Measurements from ENCODE around the gene CST11.

The CST11 gene

GRCh38 chr20:23453549-23454543 is 1.2 kb upstream of the CST11 start:
- DNase-seq (ENCODE audit: low read depth in 2 of 2) = no peak

GRCh38 chr20:23451956-23452487 is 654 bp downstream of the CST11 start:
- no peak for DNase-seq (ENCODE audit: low read depth in 2 of 2)

GRCh38 chr20:23450877-23451276 is 1.8 kb downstream of the CST11 start:
- no peak for DNase-seq (ENCODE audit: low read depth in 2 of 2)

- DNase-seq (ENCODE audit: low read depth in 2 of 2) = no peak
Observed at GRCh38 chr20:23449421-23449820, 3.3 kb downstream of the CST11 start.

GRCh38 chr20:23448167-23448566 is 4.5 kb downstream of the CST11 start:
- no peak for DNase-seq (ENCODE audit: low read depth in 2 of 2)

GRCh38 chr20:23446505-23446904 is 6.2 kb downstream of the CST11 start:
- DNase-seq (ENCODE audit: low read depth in 2 of 2) = peak in 1 of 2 donors; percentile 8

- no peak for DNase-seq (ENCODE audit: low read depth in 2 of 2)
Observed at GRCh38 chr20:23445596-23446217, 7.0 kb downstream of the CST11 start.

- no peak for DNase-seq (ENCODE audit: low read depth in 2 of 2)
Observed at GRCh38 chr20:23444859-23445258, 7.8 kb downstream of the CST11 start.

GRCh38 chr20:23442436-23442835 is 10.2 kb downstream of the CST11 start:
- DNase-seq (ENCODE audit: low read depth in 2 of 2) = no peak

- DNase-seq (ENCODE audit: low read depth in 2 of 2) = peak; percentile 36 to 57
Observed at GRCh38 chr20:23441850-23442313, 10.8 kb downstream of the CST11 start.

GRCh38 chr20:23440004-23440403 is 12.7 kb downstream of the CST11 start:
- DNase-seq (ENCODE audit: low read depth in 2 of 2) = no peak

- DNase-seq (ENCODE audit: low read depth in 2 of 2) = no peak
Observed at GRCh38 chr20:23438661-23439060, 14.0 kb downstream of the CST11 start.

GRCh38 chr20:23437126-23437899 is 15.4 kb downstream of the CST11 start:
- DNase-seq (ENCODE audit: low read depth in 2 of 2) = no peak

GRCh38 chr20:23436681-23437080 is 16.0 kb downstream of the CST11 start:
- no peak for DNase-seq (ENCODE audit: low read depth in 2 of 2)

- no peak for DNase-seq (ENCODE audit: low read depth in 2 of 2)
Observed at GRCh38 chr20:23435626-23436539, 16.8 kb downstream of the CST11 start.

GRCh38 chr20:23434521-23435313 is 18.0 kb downstream of the CST11 start:
- DNase-seq (ENCODE audit: low read depth in 2 of 2) = no peak

- no peak for DNase-seq (ENCODE audit: low read depth in 2 of 2)
Observed at GRCh38 chr20:23433628-23434027, 19.0 kb downstream of the CST11 start.

GRCh38 chr20:23425129-23425528 is 27.5 kb downstream of the CST11 start:
- DNase-seq (ENCODE audit: low read depth in 2 of 2) = no peak

GRCh38 chr20:23420943-23421931 is 31.4 kb downstream of the CST11 start, which contains the start of gene NAPB:
TSS of gene NAPB (minus strand) at chr20:23421488. CDS start at chr20:23421402, 86 bp downstream.
- peak; percentile 81 to 91 for DNase-seq (ENCODE audit: low read depth in 2 of 2)

Data from stimulated activated CD4-positive, alpha-beta T cell treated with anti-CD3 and anti-CD28 coated beads, Interleukin-15, amount 100 ng/mL, for 48 hours (primary cell).